Neural crest cell (in vitro differentiated cells): Measurements from ENCODE around the gene SEMA3F. TPM values are rescaled to one million over a fixed set of nuclear protein-coding genes. Genes with fewer than 3 reads are reported as not detected.
A peak's percentile ranks its signal among the peaks of the same experiment; 100 is the strongest.

Experiments used
- DNase-seq: peaks from one replicate; pipeline ENCODE4 v3.0.0; 2021; ENCODE audit warnings: low read depth, mixed read lengths, low spot score
- H3K27ac Mint-ChIP-seq: one replicate; pipeline ENCODE4 v1.8.0; 2021; ENCODE audit warnings: mild to moderate bottlenecking, mixed read lengths; ENCODE audit not compliant: unreplicated experiment
- H3K27me3 Mint-ChIP-seq: 2 replicates; pipeline ENCODE4 v1.8.0; 2021; ENCODE audit warnings: low read depth, mild to moderate bottlenecking, mixed read lengths
- H3K36me3 Mint-ChIP-seq: 2 replicates; pipeline ENCODE4 v1.8.0; 2021; ENCODE audit warnings: low read depth, mild to moderate bottlenecking, mixed read lengths
- H3K4me1 Mint-ChIP-seq: 2 replicates; pipeline ENCODE4 v1.8.0; 2021; ENCODE audit warnings: mixed read lengths
- H3K4me3 Mint-ChIP-seq: one replicate; pipeline ENCODE4 v1.8.0; 2021; ENCODE audit warnings: mild to moderate bottlenecking, mixed read lengths
- H3K9me3 Mint-ChIP-seq: 2 replicates; pipeline ENCODE4 v1.8.0; 2021; ENCODE audit warnings: mixed read lengths
- CTCF ChIP-seq: fragments of 200-600 bp; sonication (generic); conservative IDR thresholded peaks from 2 replicates; pipeline ENCODE4 v1.5.0; 2021; ENCODE audit warnings: antibody characterized with exemption, mild to moderate bottlenecking
- total RNA-seq: library from RNA; stranded (reverse); gene quantifications from 2 replicates; pipeline ENCODE4 v1.2.1, GENCODE V29; 2021

SEMA3F gene
- total RNA-seq, 1 donor from 2014 or later, result 4.2 TPM

- peak; percentile 73 for TF ChIP-seq CTCF
- peaks cover 5% of the 10 kb centered on the region for H3K4me1 Mint-ChIP-seq
- H3K27ac Mint-ChIP-seq, result no peak overlapping the region
- H3K36me3 Mint-ChIP-seq, result no peaks in the 10 kb centered on the region
- DNase-seq, result peak; percentile 53
- peaks cover 28% of the 10 kb centered on the region for H3K27me3 Mint-ChIP-seq
- H3K4me3 Mint-ChIP-seq, result no peak overlapping the region
- no peaks in the 10 kb centered on the region for H3K9me3 Mint-ChIP-seq
Observed at GRCh38 chr3:50194128-50194902, 39.2 kb downstream of the SEMA3F start.

GRCh38 chr3:50194903-50195500 is 39.9 kb downstream of the SEMA3F start:
- H3K27ac Mint-ChIP-seq, result no peak overlapping the region
- no peak for DNase-seq
- no peak overlapping the region for H3K4me3 Mint-ChIP-seq

GRCh38 chr3:50195501-50196252 is 40.6 kb downstream of the SEMA3F start:
- Mint-ChIP-seq H3K4me1 (peaks cover 3% of the 10 kb centered on the region), H3K27me3 (peaks cover 28% of the 10 kb centered on the region), H3K9me3 (no peaks in the 10 kb centered on the region), H3K27ac (no peak overlapping the region), H3K4me3 (no peak overlapping the region), H3K36me3 (no peaks in the 10 kb centered on the region)
- DNase-seq, result no peak
- no peak for TF ChIP-seq CTCF

More at GRCh38 chr3:50194903-50195500, 39.9 kb downstream of the SEMA3F start:
- H3K4me1 Mint-ChIP-seq, result peaks cover 3% of the 10 kb centered on the region
- H3K27me3 Mint-ChIP-seq, result peaks cover 27% of the 10 kb centered on the region
- no peaks in the 10 kb centered on the region for H3K36me3 Mint-ChIP-seq
- no peaks in the 10 kb centered on the region for H3K9me3 Mint-ChIP-seq
- no peak for TF ChIP-seq CTCF

- no peak overlapping the region for H3K27ac Mint-ChIP-seq
- no peak overlapping the region for H3K4me3 Mint-ChIP-seq
- H3K36me3 Mint-ChIP-seq, result no peaks in the 10 kb centered on the region
- H3K4me1 Mint-ChIP-seq, result peaks cover 3% of the 10 kb centered on the region
- TF ChIP-seq CTCF, result no peak
- no peaks in the 10 kb centered on the region for H3K9me3 Mint-ChIP-seq
- H3K27me3 Mint-ChIP-seq, result peaks cover 33% of the 10 kb centered on the region
- DNase-seq, result no peak
Observed at GRCh38 chr3:50196253-50196801, 41.2 kb downstream of the SEMA3F start.

GRCh38 chr3:50201573-50202315 is 46.6 kb downstream of the SEMA3F start:
- no peak overlapping the region for H3K4me3 Mint-ChIP-seq
- H3K4me1 Mint-ChIP-seq, result peaks cover 9% of the 10 kb centered on the region
- no peaks in the 10 kb centered on the region for H3K9me3 Mint-ChIP-seq
- TF ChIP-seq CTCF, result no peak
- H3K36me3 Mint-ChIP-seq, result no peaks in the 10 kb centered on the region
- no peak overlapping the region for H3K27ac Mint-ChIP-seq
- peaks cover 43% of the 10 kb centered on the region for H3K27me3 Mint-ChIP-seq
- no peak for DNase-seq
